Measurements from ENCODE around the gene POMP. TPM values are rescaled to one million over a fixed set of nuclear protein-coding genes. Genes with fewer than 3 reads are reported as not detected.
A peak's percentile ranks its signal among the peaks of the same experiment; 100 is the strongest.

The POMP gene
- total RNA-seq: 69.4 TPM

DNA sequence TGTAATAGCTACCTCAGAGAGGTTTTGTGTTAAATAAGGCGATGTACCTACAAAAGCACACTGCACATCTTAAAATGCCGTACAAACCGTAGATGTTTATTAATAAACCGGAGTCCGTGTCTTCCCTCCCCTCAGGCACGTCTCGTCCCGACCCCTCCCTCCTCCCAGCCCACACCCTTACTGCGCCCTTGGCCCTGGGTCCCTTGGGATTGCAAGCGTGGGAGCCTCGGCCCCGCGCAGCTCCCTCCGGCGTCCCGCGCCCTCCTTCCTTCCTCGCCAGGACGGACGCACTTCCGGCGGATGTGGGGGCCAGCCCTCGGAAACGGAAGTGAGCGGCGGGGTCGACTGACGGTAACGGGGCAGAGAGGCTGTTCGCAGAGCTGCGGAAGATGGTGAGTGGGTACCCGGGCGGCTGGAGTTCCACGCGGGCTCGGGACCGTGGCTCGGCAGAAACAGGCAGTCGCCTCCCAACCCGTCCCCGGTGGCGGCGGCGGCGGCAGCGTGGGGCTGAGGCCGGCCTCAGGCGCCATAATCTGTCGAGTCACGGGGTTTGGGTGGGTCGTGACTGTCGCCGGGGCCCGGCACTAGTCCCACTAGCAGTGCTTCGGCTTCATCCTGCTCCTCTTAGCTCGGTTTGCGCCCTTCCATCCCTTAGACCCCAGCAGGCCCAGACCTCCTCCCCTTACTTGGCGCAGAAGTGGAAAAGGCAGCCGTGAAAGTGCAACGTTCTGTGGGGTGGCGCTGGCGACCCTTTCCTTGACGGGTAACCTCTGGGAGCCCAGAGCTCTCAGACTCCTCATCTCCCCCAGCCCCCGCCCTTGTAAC is at the start of gene POMP:
POMP (plus strand) TSS at position 335 of the 825 bp plus-strand sequence; CDS start at position 390, 55 bp downstream.
- H3K4me3 ChIP-seq (ENCODE audit: low read length in 3 of 3): peak within 1 kb of the TSS; percentile 87 to 98 (median 96)
- H3K9me3 ChIP-seq (ENCODE audit: control insufficient read depth in 3 of 3, low read length in 3 of 3): no peaks in the 10 kb centered on the region
- H3K27me3 ChIP-seq (ENCODE audit: control insufficient read depth in 3 of 3, insufficient read depth in 3 of 3, low read length in 3 of 3): no peaks in the 10 kb centered on the region
- H3K36me3 ChIP-seq (ENCODE audit: control insufficient read depth in 3 of 3, insufficient read depth in 3 of 3, low read length in 3 of 3): peaks cover 2 to 13% (median 13%) of the 10 kb centered on the region in 3 donors
- H3K4me1 ChIP-seq (ENCODE audit: control insufficient read depth in 3 of 3, insufficient read depth in 3 of 3, low read length in 3 of 3): peaks cover 21 to 31% (median 30%) of the 10 kb centered on the region in 3 donors
- H3K27ac ChIP-seq (ENCODE audit: low read depth, low read length): peak within 1 kb of the TSS; percentile 97
- H3K9ac ChIP-seq (ENCODE audit: low read depth in 1 of 3, low read length in 3 of 3): peak within 1 kb of the TSS; percentile 92 to 97 (median 93)

- Histone ChIP-seq H3K27me3 (ENCODE audit: control insufficient read depth in 3 of 3, insufficient read depth in 3 of 3, low read length in 3 of 3) (no peaks in the 10 kb centered on the region), H3K27ac (ENCODE audit: low read depth, low read length) (no peak overlapping the region), H3K4me1 (ENCODE audit: control insufficient read depth in 3 of 3, insufficient read depth in 3 of 3, low read length in 3 of 3) (no peaks in the 10 kb centered on the region), H3K36me3 (ENCODE audit: control insufficient read depth in 3 of 3, insufficient read depth in 3 of 3, low read length in 3 of 3) (no peaks in the 10 kb centered on the region), H3K4me3 (ENCODE audit: low read length in 3 of 3) (no peak overlapping the region), H3K9me3 (ENCODE audit: control insufficient read depth in 3 of 3, low read length in 3 of 3) (no peaks in the 10 kb centered on the region), H3K9ac (ENCODE audit: low read depth in 1 of 3, low read length in 3 of 3) (no peak overlapping the region)
These were observed 49.5 kb upstream of the POMP start for GRCh38 chr13:28609381-28609780.

GRCh38 chr13:28609926-28610325 is 49.0 kb upstream of the POMP start:
- Histone ChIP-seq H3K9me3 (ENCODE audit: control insufficient read depth in 3 of 3, low read length in 3 of 3) (no peaks in the 10 kb centered on the region), H3K4me3 (ENCODE audit: low read length in 3 of 3) (no peak overlapping the region), H3K27ac (ENCODE audit: low read depth, low read length) (no peak overlapping the region), H3K27me3 (ENCODE audit: control insufficient read depth in 3 of 3, insufficient read depth in 3 of 3, low read length in 3 of 3) (no peaks in the 10 kb centered on the region), H3K4me1 (ENCODE audit: control insufficient read depth in 3 of 3, insufficient read depth in 3 of 3, low read length in 3 of 3) (no peaks in the 10 kb centered on the region), H3K9ac (ENCODE audit: low read depth in 1 of 3, low read length in 3 of 3) (no peak overlapping the region), H3K36me3 (ENCODE audit: control insufficient read depth in 3 of 3, insufficient read depth in 3 of 3, low read length in 3 of 3) (no peaks in the 10 kb centered on the region)

- no peaks in the 10 kb centered on the region for H3K4me1 ChIP-seq (ENCODE audit: control insufficient read depth in 3 of 3, insufficient read depth in 3 of 3, low read length in 3 of 3)
- H3K4me3 ChIP-seq (ENCODE audit: low read length in 3 of 3): no peak overlapping the region
- no peaks in the 10 kb centered on the region for H3K36me3 ChIP-seq (ENCODE audit: control insufficient read depth in 3 of 3, insufficient read depth in 3 of 3, low read length in 3 of 3)
- no peaks in the 10 kb centered on the region for H3K27me3 ChIP-seq (ENCODE audit: control insufficient read depth in 3 of 3, insufficient read depth in 3 of 3, low read length in 3 of 3)
- H3K9ac ChIP-seq (ENCODE audit: low read depth in 1 of 3, low read length in 3 of 3): no peak overlapping the region
- H3K9me3 ChIP-seq (ENCODE audit: control insufficient read depth in 3 of 3, low read length in 3 of 3): no peaks in the 10 kb centered on the region
- H3K27ac ChIP-seq (ENCODE audit: low read depth, low read length): no peak overlapping the region
These were observed 47.9 kb upstream of the POMP start for GRCh38 chr13:28610996-28611395.

DNA sequence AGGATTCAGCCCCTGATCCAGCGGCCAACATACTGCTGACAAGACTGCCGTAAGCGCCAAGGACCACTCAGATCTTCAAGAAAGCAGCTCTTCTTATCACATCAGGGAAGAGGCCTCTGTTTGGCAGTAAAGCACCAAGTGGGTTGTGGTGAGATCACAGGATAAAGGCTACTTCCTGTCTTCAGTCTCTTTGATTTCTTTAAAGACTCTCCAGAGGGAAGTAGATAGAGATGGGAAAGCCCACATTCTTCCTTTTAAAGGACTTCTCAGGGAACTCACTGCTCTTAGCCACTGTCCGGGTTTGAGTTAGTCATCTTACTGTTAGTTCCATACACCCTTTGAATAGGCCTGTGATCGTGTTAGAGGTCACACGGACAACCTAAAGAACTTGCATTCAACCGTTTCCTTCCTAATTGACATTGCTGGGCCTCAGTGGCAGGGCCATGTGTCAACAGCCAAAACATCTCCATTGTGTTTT is 47.2 kb upstream of the POMP start:
- H3K4me3 ChIP-seq (ENCODE audit: low read length in 3 of 3): no peak overlapping the region
- no peak overlapping the region for H3K27ac ChIP-seq (ENCODE audit: low read depth, low read length)
- H3K27me3 ChIP-seq (ENCODE audit: control insufficient read depth in 3 of 3, insufficient read depth in 3 of 3, low read length in 3 of 3): no peaks in the 10 kb centered on the region
- H3K4me1 ChIP-seq (ENCODE audit: control insufficient read depth in 3 of 3, insufficient read depth in 3 of 3, low read length in 3 of 3): no peaks in the 10 kb centered on the region
- H3K9ac ChIP-seq (ENCODE audit: low read depth in 1 of 3, low read length in 3 of 3): no peak overlapping the region
- no peaks in the 10 kb centered on the region for H3K9me3 ChIP-seq (ENCODE audit: control insufficient read depth in 3 of 3, low read length in 3 of 3)
- H3K36me3 ChIP-seq (ENCODE audit: control insufficient read depth in 3 of 3, insufficient read depth in 3 of 3, low read length in 3 of 3): no peaks in the 10 kb centered on the region

DNA sequence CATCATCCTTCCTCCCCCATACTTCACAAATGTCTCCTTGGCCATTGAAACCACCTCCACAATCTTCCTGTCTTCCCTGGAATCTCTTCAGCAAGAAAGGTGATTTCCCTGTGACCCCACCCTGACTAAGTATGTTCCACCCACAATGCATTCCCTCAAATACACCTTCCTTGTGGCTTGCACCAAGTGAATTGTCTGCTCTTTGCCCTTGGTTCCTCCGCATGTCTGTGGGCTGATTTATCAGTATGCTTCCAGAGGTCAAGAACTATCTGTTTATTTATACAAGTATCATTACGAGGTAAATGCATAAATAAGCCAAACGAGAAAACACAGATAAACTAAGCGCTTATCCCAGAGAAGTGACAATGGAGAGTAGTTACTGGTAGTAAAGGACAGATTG is 45.4 kb upstream of the POMP start:
- H3K27me3 ChIP-seq (ENCODE audit: control insufficient read depth in 3 of 3, insufficient read depth in 3 of 3, low read length in 3 of 3): no peaks in the 10 kb centered on the region
- H3K27ac ChIP-seq (ENCODE audit: low read depth, low read length): no peak overlapping the region
- H3K9me3 ChIP-seq (ENCODE audit: control insufficient read depth in 3 of 3, low read length in 3 of 3): no peaks in the 10 kb centered on the region
- H3K4me1 ChIP-seq (ENCODE audit: control insufficient read depth in 3 of 3, insufficient read depth in 3 of 3, low read length in 3 of 3): no peaks in the 10 kb centered on the region
- H3K36me3 ChIP-seq (ENCODE audit: control insufficient read depth in 3 of 3, insufficient read depth in 3 of 3, low read length in 3 of 3): no peaks in the 10 kb centered on the region
- no peak overlapping the region for H3K9ac ChIP-seq (ENCODE audit: low read depth in 1 of 3, low read length in 3 of 3)
- H3K4me3 ChIP-seq (ENCODE audit: low read length in 3 of 3): no peak overlapping the region

DNA sequence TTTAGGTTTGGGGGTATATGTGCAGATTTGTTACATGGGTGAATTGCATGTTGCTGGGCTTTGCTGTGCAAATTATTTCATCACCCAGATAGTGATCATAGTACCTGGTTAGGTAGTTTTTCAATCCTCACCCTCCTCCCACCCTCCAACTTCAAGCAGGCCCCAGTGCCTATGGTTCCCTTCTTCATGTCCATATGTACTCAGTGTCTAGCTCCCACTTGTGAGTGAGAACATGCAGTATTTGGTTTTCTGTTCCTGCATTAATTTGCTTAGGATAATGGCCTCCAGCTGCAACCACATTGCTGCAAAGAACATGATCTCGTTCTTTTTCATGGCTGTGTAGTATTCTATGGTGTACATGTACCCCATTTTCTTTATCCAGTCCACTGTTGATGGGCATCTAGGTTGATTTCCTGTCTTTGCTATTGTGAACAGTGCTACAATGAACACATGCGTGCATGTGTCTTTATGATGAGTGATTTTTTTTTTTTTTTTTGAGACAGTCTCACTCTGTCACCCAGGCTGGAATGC is 42.9 kb upstream of the POMP start:
- H3K9ac ChIP-seq (ENCODE audit: low read depth in 1 of 3, low read length in 3 of 3): no peak overlapping the region
- no peaks in the 10 kb centered on the region for H3K4me1 ChIP-seq (ENCODE audit: control insufficient read depth in 3 of 3, insufficient read depth in 3 of 3, low read length in 3 of 3)
- H3K36me3 ChIP-seq (ENCODE audit: control insufficient read depth in 3 of 3, insufficient read depth in 3 of 3, low read length in 3 of 3): no peaks in the 10 kb centered on the region
- H3K9me3 ChIP-seq (ENCODE audit: control insufficient read depth in 3 of 3, low read length in 3 of 3): no peaks in the 10 kb centered on the region
- no peak overlapping the region for H3K4me3 ChIP-seq (ENCODE audit: low read length in 3 of 3)
- no peak overlapping the region for H3K27ac ChIP-seq (ENCODE audit: low read depth, low read length)
- H3K27me3 ChIP-seq (ENCODE audit: control insufficient read depth in 3 of 3, insufficient read depth in 3 of 3, low read length in 3 of 3): no peaks in the 10 kb centered on the region

GRCh38 chr13:28618230-28618994 is 40.5 kb upstream of the POMP start:
- Histone ChIP-seq H3K9ac (ENCODE audit: low read depth in 1 of 3, low read length in 3 of 3) (no peak overlapping the region), H3K36me3 (ENCODE audit: control insufficient read depth in 3 of 3, insufficient read depth in 3 of 3, low read length in 3 of 3) (no peaks in the 10 kb centered on the region), H3K4me3 (ENCODE audit: low read length in 3 of 3) (peak overlapping the region in 1 of 3 donors; percentile 13), H3K27me3 (ENCODE audit: control insufficient read depth in 3 of 3, insufficient read depth in 3 of 3, low read length in 3 of 3) (no peaks in the 10 kb centered on the region), H3K9me3 (ENCODE audit: control insufficient read depth in 3 of 3, low read length in 3 of 3) (no peaks in the 10 kb centered on the region), H3K27ac (ENCODE audit: low read depth, low read length) (no peak overlapping the region), H3K4me1 (ENCODE audit: control insufficient read depth in 3 of 3, insufficient read depth in 3 of 3, low read length in 3 of 3) (no peaks in the 10 kb centered on the region)

- no peaks in the 10 kb centered on the region for H3K36me3 ChIP-seq (ENCODE audit: control insufficient read depth in 3 of 3, insufficient read depth in 3 of 3, low read length in 3 of 3)
- no peaks in the 10 kb centered on the region for H3K27me3 ChIP-seq (ENCODE audit: control insufficient read depth in 3 of 3, insufficient read depth in 3 of 3, low read length in 3 of 3)
- H3K9ac ChIP-seq (ENCODE audit: low read depth in 1 of 3, low read length in 3 of 3): no peak overlapping the region
- H3K4me1 ChIP-seq (ENCODE audit: control insufficient read depth in 3 of 3, insufficient read depth in 3 of 3, low read length in 3 of 3): no peaks in the 10 kb centered on the region
- H3K9me3 ChIP-seq (ENCODE audit: control insufficient read depth in 3 of 3, low read length in 3 of 3): no peaks in the 10 kb centered on the region
- H3K27ac ChIP-seq (ENCODE audit: low read depth, low read length): no peak overlapping the region
- H3K4me3 ChIP-seq (ENCODE audit: low read length in 3 of 3): no peak overlapping the region
These were observed 38.7 kb upstream of the POMP start for GRCh38 chr13:28620011-28620830.
